ENCODE data around the gene SYT9. TPM values are rescaled to one million over a fixed set of nuclear protein-coding genes. Genes with fewer than 3 reads are reported as not detected.

SYT9 gene
- total and polyA plus RNA-seq, 2 experiments from 2014 or later, result not detected

DNA sequence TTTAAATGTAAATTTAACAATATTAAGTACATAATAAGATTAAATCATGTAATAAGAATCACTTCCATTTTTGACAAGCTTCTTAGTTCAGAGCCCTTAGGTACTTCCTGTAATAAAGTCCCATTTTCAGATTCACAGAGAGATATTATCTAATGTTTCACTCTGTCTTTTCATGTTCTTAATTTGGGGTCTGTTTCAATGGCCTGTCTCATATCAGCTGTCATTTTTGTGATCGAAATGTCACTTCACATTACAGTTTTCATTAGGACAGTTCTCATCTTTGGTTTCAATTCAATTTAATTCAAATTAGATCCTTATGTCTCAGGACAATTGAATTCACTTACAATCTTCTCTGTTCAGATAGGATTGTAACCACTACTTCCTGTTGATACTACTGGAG is 211.0 kb downstream of the SYT9 start:
- H3K9me2 ChIP-seq (ENCODE audit: insufficient read depth), result no peaks in the 10 kb centered on the region
- no peak overlapping the region for H3K4me2 ChIP-seq (ENCODE audit: unreplicated experiment)
- H3K27me3 ChIP-seq (replicated peaks; ENCODE audit: insufficient read depth), result no peaks in the 10 kb centered on the region; the same call in 1 of the 2 replicates
- H3F3A ChIP-seq (ENCODE audit: insufficient read depth), result no peaks in the 10 kb centered on the region
- no peaks in the 10 kb centered on the region for H3K79me2 ChIP-seq (ENCODE audit: insufficient read depth)
- no peak overlapping the region for H3K9ac ChIP-seq
- DNase-seq, result no peak
- no peak overlapping the region for H3K27ac ChIP-seq
- no peak overlapping the region for H2AFZ ChIP-seq
- 0 out of 2 replicates have a peak, but pooled peaks cover 1% of the 10 kb centered on the region for H3K4me1 ChIP-seq (ENCODE audit: insufficient read depth)
- in situ Hi-C loops (cut with MboI), result no loop called here
- H3K36me3 ChIP-seq (ENCODE audit: low read depth), result no peaks in the 10 kb centered on the region
- H4K20me1 ChIP-seq (ENCODE audit: insufficient read depth), result no peaks in the 10 kb centered on the region
- no peak overlapping the region for H3K4me3 ChIP-seq
- no peaks in the 10 kb centered on the region for H3K9me3 ChIP-seq (ENCODE audit: low read depth)
- 18% methylated on average over 1 of the region's 1 CpG for WGBS, 2 experiments (ENCODE audit: low coverage in 1 of 2, low lambda C conversion rate in 2 of 2, missing lambda C conversion rate in 2 of 2)
- no peak for TF ChIP-seq EZH2 (IDR thresholded peaks at IDR 0.05; ENCODE audit: insufficient read depth, poor library complexity, severe bottlenecking)
- TF ChIP-seq EZH2phosphoT487 (IDR thresholded peaks at IDR 0.05; ENCODE audit: insufficient read depth, low read depth), result no peak

DNA sequence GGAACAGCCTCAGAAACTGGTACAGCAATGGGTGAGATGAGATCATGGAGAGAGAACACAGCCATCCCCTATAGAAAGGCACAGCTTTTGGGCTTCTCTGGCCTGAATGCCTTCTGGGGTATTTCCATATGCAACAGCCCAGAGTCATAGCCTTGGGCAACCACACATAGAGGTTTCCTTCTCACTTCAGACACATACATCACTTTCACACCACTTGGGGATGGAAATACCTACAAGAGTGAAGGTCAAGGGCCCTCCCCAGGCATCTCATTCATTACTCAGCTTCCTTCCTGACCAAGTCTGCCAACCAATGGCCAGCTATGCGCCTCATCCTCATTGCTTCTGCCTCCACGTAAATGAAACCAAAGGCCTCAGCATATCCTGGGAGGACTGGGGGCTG is 215.9 kb downstream of the SYT9 start:
- H3K9ac ChIP-seq, result no peak overlapping the region
- no peaks in the 10 kb centered on the region for H3K9me3 ChIP-seq (ENCODE audit: low read depth)
- no peaks in the 10 kb centered on the region for H3K4me1 ChIP-seq (ENCODE audit: insufficient read depth)
- no peaks in the 10 kb centered on the region for H3F3A ChIP-seq (ENCODE audit: insufficient read depth)
- no peak overlapping the region for H3K4me2 ChIP-seq (ENCODE audit: unreplicated experiment)
- in situ Hi-C loops (cut with MboI), result no loop called here
- no peaks in the 10 kb centered on the region for H3K9me2 ChIP-seq (ENCODE audit: insufficient read depth)
- WGBS, 2 experiments (ENCODE audit: low coverage in 1 of 2, low lambda C conversion rate in 2 of 2, missing lambda C conversion rate in 2 of 2), result 58 to 73% methylated on average over 2 of the region's 2 CpGs
- no peaks in the 10 kb centered on the region for H3K79me2 ChIP-seq (ENCODE audit: insufficient read depth)
- H3K27ac ChIP-seq, result no peak overlapping the region
- no peaks in the 10 kb centered on the region for H4K20me1 ChIP-seq (ENCODE audit: insufficient read depth)
- no peak overlapping the region for H3K4me3 ChIP-seq
- DNase-seq, result peak; percentile 32
- TF ChIP-seq EZH2 (IDR thresholded peaks at IDR 0.05; ENCODE audit: insufficient read depth, poor library complexity, severe bottlenecking) (no peak), EZH2phosphoT487 (IDR thresholded peaks at IDR 0.05; ENCODE audit: insufficient read depth, low read depth) (no peak)
- H2AFZ ChIP-seq, result no peak overlapping the region
- no peaks in the 10 kb centered on the region for H3K27me3 ChIP-seq (replicated peaks; ENCODE audit: insufficient read depth)
- H3K36me3 ChIP-seq (ENCODE audit: low read depth), result no peaks in the 10 kb centered on the region

DNA sequence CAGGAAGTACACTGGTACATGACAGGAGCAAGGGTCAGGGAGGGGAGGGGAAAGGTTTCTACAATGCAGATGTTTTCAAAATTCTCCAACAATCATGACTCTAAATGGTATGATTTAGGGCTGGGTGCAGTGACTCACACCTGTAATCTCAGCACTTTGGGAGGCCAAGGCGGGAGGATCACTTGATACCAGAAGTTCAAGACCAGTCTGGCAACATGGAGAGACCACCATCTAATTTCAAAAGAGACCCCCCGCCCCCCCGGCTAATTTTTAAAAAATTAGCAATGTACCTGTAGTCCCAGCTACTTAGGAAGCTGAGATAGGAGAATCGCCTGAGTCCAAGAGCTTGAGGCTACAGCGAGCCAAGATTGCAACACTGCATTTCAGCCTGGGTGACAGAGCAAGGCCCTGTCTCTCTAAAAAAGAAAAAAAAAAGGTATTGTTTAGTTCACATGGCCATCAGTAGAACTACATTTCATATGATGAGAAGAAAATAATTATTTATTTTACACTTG is 217.7 kb downstream of the SYT9 start:
- H4K20me1 ChIP-seq (ENCODE audit: insufficient read depth), result no peaks in the 10 kb centered on the region
- in situ Hi-C loops (cut with MboI), result no loop called here
- H3K9me2 ChIP-seq (ENCODE audit: insufficient read depth), result no peaks in the 10 kb centered on the region
- no peaks in the 10 kb centered on the region for H3F3A ChIP-seq (ENCODE audit: insufficient read depth)
- no peak for TF ChIP-seq EZH2 (IDR thresholded peaks at IDR 0.05; ENCODE audit: insufficient read depth, poor library complexity, severe bottlenecking)
- no peak for TF ChIP-seq EZH2phosphoT487 (IDR thresholded peaks at IDR 0.05; ENCODE audit: insufficient read depth, low read depth)
- no peaks in the 10 kb centered on the region for H3K36me3 ChIP-seq (ENCODE audit: low read depth)
- no peak overlapping the region for H3K27ac ChIP-seq
- H3K4me1 ChIP-seq (ENCODE audit: insufficient read depth), result no peaks in the 10 kb centered on the region
- no peak overlapping the region for H3K9ac ChIP-seq
- H3K4me2 ChIP-seq (ENCODE audit: unreplicated experiment), result no peak overlapping the region
- no peaks in the 10 kb centered on the region for H3K79me2 ChIP-seq (ENCODE audit: insufficient read depth)
- H3K9me3 ChIP-seq (ENCODE audit: low read depth), result no peaks in the 10 kb centered on the region
- 84 to 87% methylated on average over 5 of the region's 5 CpGs for WGBS, 2 experiments (ENCODE audit: low coverage in 1 of 2, low lambda C conversion rate in 2 of 2, missing lambda C conversion rate in 2 of 2)
- H3K4me3 ChIP-seq, result no peak overlapping the region
- no peak overlapping the region for H2AFZ ChIP-seq
- no peak for DNase-seq
- no peaks in the 10 kb centered on the region for H3K27me3 ChIP-seq (replicated peaks; ENCODE audit: insufficient read depth)

DNA sequence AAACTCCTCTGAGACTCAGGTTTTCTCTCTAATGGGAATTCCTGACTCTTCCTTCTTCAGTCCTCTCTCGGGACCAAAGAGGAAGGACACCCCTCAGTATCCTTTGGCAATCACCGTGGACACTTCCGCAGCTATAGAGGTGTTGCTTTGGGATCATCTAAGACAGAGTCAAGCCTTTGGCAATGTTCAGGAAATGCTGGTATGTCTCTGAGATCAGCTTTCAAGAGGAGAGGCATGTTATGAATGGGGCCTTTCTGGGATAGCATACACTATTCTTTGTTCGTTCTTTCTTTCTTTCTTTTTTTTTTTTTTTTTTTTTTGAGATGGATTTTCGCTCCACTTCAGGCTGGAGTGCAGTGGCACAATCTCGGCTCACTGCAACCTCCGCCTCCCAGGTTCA is 219.4 kb downstream of the SYT9 start:
- Histone ChIP-seq H3K9ac (no peak overlapping the region), H3K27ac (no peak overlapping the region), H3K9me2 (ENCODE audit: insufficient read depth) (no peaks in the 10 kb centered on the region), H3K4me1 (ENCODE audit: insufficient read depth) (no peaks in the 10 kb centered on the region), H3K4me3 (no peak overlapping the region), H3F3A (ENCODE audit: insufficient read depth) (no peaks in the 10 kb centered on the region), H3K4me2 (ENCODE audit: unreplicated experiment) (no peak overlapping the region), H2AFZ (no peak overlapping the region), H3K9me3 (ENCODE audit: low read depth) (no peaks in the 10 kb centered on the region), H4K20me1 (ENCODE audit: insufficient read depth) (no peaks in the 10 kb centered on the region), H3K36me3 (ENCODE audit: low read depth) (no peaks in the 10 kb centered on the region), H3K27me3 (replicated peaks; ENCODE audit: insufficient read depth) (no peaks in the 10 kb centered on the region), H3K79me2 (ENCODE audit: insufficient read depth) (no peaks in the 10 kb centered on the region)
- in situ Hi-C loops (cut with MboI), result no loop called here
- 69 to 80% methylated on average over 4 to 7 of the region's 7 CpGs for WGBS, 2 experiments (ENCODE audit: low coverage in 1 of 2, low lambda C conversion rate in 2 of 2, missing lambda C conversion rate in 2 of 2)
- TF ChIP-seq EZH2 (IDR thresholded peaks at IDR 0.05; ENCODE audit: insufficient read depth, poor library complexity, severe bottlenecking) (no peak), EZH2phosphoT487 (IDR thresholded peaks at IDR 0.05; ENCODE audit: insufficient read depth, low read depth) (no peak)
- DNase-seq, result no peak

DNA sequence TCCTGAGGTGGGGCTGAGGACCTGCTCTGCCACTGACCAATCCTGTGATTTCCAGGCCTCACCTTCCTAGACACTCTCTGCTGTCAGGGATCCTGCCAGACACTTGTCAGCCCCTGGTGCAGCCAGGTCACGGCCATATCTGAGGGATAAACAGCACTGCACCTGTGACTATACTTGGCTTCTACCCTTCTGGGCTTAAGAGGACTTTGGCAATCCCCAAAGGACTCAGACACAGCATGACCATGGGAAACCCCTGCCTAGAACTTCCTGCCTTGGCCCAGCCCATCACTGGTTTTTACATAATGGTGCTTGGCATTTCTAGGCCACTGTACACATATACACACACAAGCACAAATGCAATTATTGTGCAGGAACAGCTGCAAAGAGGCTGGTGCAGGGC is 222.0 kb downstream of the SYT9 start:
- WGBS, 2 experiments (ENCODE audit: low coverage in 1 of 2, low lambda C conversion rate in 2 of 2, missing lambda C conversion rate in 2 of 2), result 44 to 46% methylated on average over 1 of the region's 1 CpG
- in situ Hi-C loops (cut with MboI), result no loop called here
- Histone ChIP-seq H3F3A (ENCODE audit: insufficient read depth) (no peaks in the 10 kb centered on the region), H3K9ac (no peak overlapping the region), H3K4me3 (no peak overlapping the region), H4K20me1 (ENCODE audit: insufficient read depth) (no peaks in the 10 kb centered on the region), H3K79me2 (ENCODE audit: insufficient read depth) (no peaks in the 10 kb centered on the region), H2AFZ (no peak overlapping the region), H3K4me1 (ENCODE audit: insufficient read depth) (no peaks in the 10 kb centered on the region), H3K9me2 (ENCODE audit: insufficient read depth) (no peaks in the 10 kb centered on the region), H3K4me2 (ENCODE audit: unreplicated experiment) (no peak overlapping the region), H3K27me3 (replicated peaks; ENCODE audit: insufficient read depth) (no peaks in the 10 kb centered on the region), H3K27ac (no peak overlapping the region), H3K9me3 (ENCODE audit: low read depth) (no peaks in the 10 kb centered on the region), H3K36me3 (ENCODE audit: low read depth) (no peaks in the 10 kb centered on the region)
- TF ChIP-seq EZH2phosphoT487 (IDR thresholded peaks at IDR 0.05; ENCODE audit: insufficient read depth, low read depth), result no peak
- TF ChIP-seq EZH2 (IDR thresholded peaks at IDR 0.05; ENCODE audit: insufficient read depth, poor library complexity, severe bottlenecking), result no peak
- DNase-seq, result no peak
